ENCODE data around the gene TAOK2.
A peak's percentile ranks its signal among the peaks of the same experiment; 100 is the strongest.

GRCh38 chr16:29995324-29995910 lies 21.7 kb downstream of the TAOK2 start, which contains the start of gene HIRIP3:
- TF ChIP-seq CTCF (IDR thresholded peaks at IDR 0.05) (no peak), POLR2A (IDR thresholded peaks at IDR 0.05) (peak; percentile 37)

Data from right lobe of liver (tissue), 4 donors.